HCT116 (cell line): ENCODE measurements around the gene PCDHGC5. TPM values are rescaled to one million over a fixed set of nuclear protein-coding genes. Genes with fewer than 3 reads are reported as not detected.

Source experiments
- ATAC-seq: fragments of 200-7000 bp; cut with Tn5 transposase; 2 replicates; pipeline ENCODE4 v1.9.1; 2020; ENCODE audit warnings: mild to moderate bottlenecking, moderate library complexity
- BruUV-seq: library from RNA; stranded (reverse); fragments of 400-500 nt; replicated peaks from 2 replicates; lab custom pipeline; 2021; lab: Mats Ljungman, UMichigan
- CTCF ChIA-PET: fragments of 300-600 bp; sonication (Branson Sonifier 250); formaldehyde crosslinking; loops from one replicate; lab custom pipeline; 2021; ENCODE audit warnings: antibody characterized with exemption; lab: Charles Lee
- POLR2A ChIA-PET: fragments of 300-600, 350-600 bp; sonication (Branson Sonifier 250); formaldehyde crosslinking; loops from one replicate; lab custom pipeline; 2021; ENCODE audit warnings: antibody characterized with exemption; lab: Charles Lee
- RAD21 ChIA-PET, 2 experiments: fragments of 300-600 bp; sonication (Branson Sonifier 250); formaldehyde crosslinking; loops; one replicate each; lab custom pipeline; 2023; ENCODE audit warnings: low total read pairs in 2 of 2; ENCODE audit not compliant: uncharacterized antibody in 2 of 2, unreplicated experiment in 2 of 2, low non-redundant PET in 1 of 2; lab: Charles Lee
- DNase-seq: peaks from one replicate; pipeline ENCODE4 v3.0.0-alpha.2; 2010; ENCODE audit warnings: low read depth, low spot score
- H2AFZ ChIP-seq: fragments of 200-600 bp; shearing (Covaris generic), sonication (generic); 2 replicates; pipeline ENCODE4 v1.6.1; 2017; ENCODE audit warnings: low read depth, mixed run types, mixed read lengths, antibody characterized with exemption, low read length; ENCODE audit not compliant: poor library complexity, severe bottlenecking
- H3K27ac ChIP-seq: 2 replicates; pipeline ENCODE4 v1.5.1; 2012; ENCODE audit warnings: low read depth, low read length
- H3K27me3 ChIP-seq: fragments of 200-600 bp; sonication (generic); 2 replicates; pipeline ENCODE4 v1.6.1; 2016; ENCODE audit warnings: mixed run types, low read length, mixed read lengths; ENCODE audit not compliant: insufficient read depth
- H3K36me3 ChIP-seq, 2 experiments: fragments of 200-500 bp in 1 of 2; fragments of 200-600 bp in 1 of 2; sonication (Bioruptor generic) in 1 of 2; sonication (generic) in 1 of 2; 2 replicates each; pipeline versions ENCODE4 v1.5.1 to v1.6.1; 2014 to 2016; ENCODE audit warnings: low read length in 2 of 2, inconsistent platforms in 1 of 2, mixed read lengths in 1 of 2, mixed run types in 1 of 2; ENCODE audit not compliant: insufficient read depth in 2 of 2, control insufficient read depth in 1 of 2
- H3K4me1 ChIP-seq, 2 experiments: fragments of 200-600 bp in 1 of 2; sonication (generic) in 1 of 2; 2 replicates each; pipeline versions ENCODE4 v1.5.1 to v1.6.1; 2012 to 2017; ENCODE audit warnings: low read length in 2 of 2, inconsistent platforms in 1 of 2, mild to moderate bottlenecking in 1 of 2, mixed read lengths in 1 of 2, mixed run types in 1 of 2, moderate library complexity in 1 of 2; ENCODE audit not compliant: insufficient read depth in 2 of 2, control insufficient read depth in 1 of 2
- H3K4me2 ChIP-seq: fragments of 200-600 bp; sonication (generic); 2 replicates; pipeline ENCODE4 v1.6.1; 2017; ENCODE audit warnings: mixed run types, low read length, mixed read lengths
- H3K4me3 ChIP-seq, 2 experiments: fragments of 200-600 bp in 1 of 2; sonication (generic) in 1 of 2; replicated peaks in 1 of 2; 2 replicates each; pipeline ENCODE4 v1.5.1; 2011 to 2016; ENCODE audit warnings: low read length in 2 of 2, control low read depth in 1 of 2, low read depth in 1 of 2, mild to moderate bottlenecking in 1 of 2, mixed read lengths in 1 of 2, mixed run types in 1 of 2
- H3K79me2 ChIP-seq: fragments of 200-600 bp; sonication (generic); 2 replicates; pipeline ENCODE4 v1.6.1; 2017; ENCODE audit warnings: mild to moderate bottlenecking, mixed run types, low read length, moderate library complexity, mixed read lengths; ENCODE audit not compliant: insufficient read depth
- H3K9ac ChIP-seq: fragments of 200-600 bp; sonication (generic); 2 replicates; pipeline ENCODE4 v1.6.1; 2016; ENCODE audit warnings: low read length, mixed read lengths
- H3K9me2 ChIP-seq: fragments of 200-600 bp; sonication (generic), shearing (Covaris generic); 2 replicates; pipeline ENCODE4 v1.6.1; 2017; ENCODE audit warnings: mixed run types, mild to moderate bottlenecking, moderate library complexity; ENCODE audit not compliant: insufficient read depth
- H3K9me3 ChIP-seq, 2 experiments: fragments of 200-500 bp in 1 of 2; fragments of 200-600 bp in 1 of 2; sonication (Bioruptor generic) in 1 of 2; sonication (generic) in 1 of 2; 2 replicates each; pipeline ENCODE4 v1.6.1; 2014 to 2017; ENCODE audit warnings: low read length in 2 of 2, mixed read lengths in 2 of 2, inconsistent platforms in 1 of 2, low read depth in 1 of 2, mild to moderate bottlenecking in 1 of 2, mixed run types in 1 of 2, moderate library complexity in 1 of 2; ENCODE audit not compliant: control insufficient read depth in 1 of 2, insufficient read depth in 1 of 2
- H4K20me1 ChIP-seq: fragments of 200-600 bp; sonication (generic), shearing (Covaris generic); 2 replicates; pipeline ENCODE4 v1.6.1; 2017; ENCODE audit warnings: mixed run types, mild to moderate bottlenecking, moderate library complexity; ENCODE audit not compliant: insufficient read depth
- ATF3 ChIP-seq: IDR thresholded peaks from 2 replicates; pipeline ENCODE4 v1.6.1; 2012
- CBX3 ChIP-seq: IDR thresholded peaks from 2 replicates; pipeline ENCODE4 v1.6.1; 2012; ENCODE audit warnings: low read depth
- CEBPB ChIP-seq: IDR thresholded peaks from 2 replicates; pipeline ENCODE4 v1.6.1; 2012; ENCODE audit warnings: low read depth
- CTCF ChIP-seq, 3 experiments: fragments of 200-600 bp in 1 of 3; sonication (generic) in 1 of 3; IDR thresholded peaks in 2 of 3; conservative IDR thresholded peaks in 1 of 3; 2 replicates each; pipeline ENCODE4 v1.5.1; 2012 to 2017; ENCODE audit warnings: low read depth in 2 of 3, low read length in 2 of 3, antibody characterized with exemption in 1 of 3, borderline replicate concordance in 1 of 3, control low read depth in 1 of 3, mild to moderate bottlenecking in 1 of 3, mixed read lengths in 1 of 3, mixed run types in 1 of 3, moderate library complexity in 1 of 3; ENCODE audit not compliant: insufficient read depth in 1 of 3
- EZH2 ChIP-seq: fragments of 200-600 bp; sonication (generic); IDR thresholded peaks from 2 replicates; pipeline ENCODE4 v1.6.1; 2017; ENCODE audit warnings: antibody characterized with exemption, mixed run types
- EZH2phosphoT487 ChIP-seq: fragments of 200-600 bp; IDR thresholded peaks from 2 replicates; pipeline ENCODE4 v1.6.1; 2018; ENCODE audit warnings: antibody characterized with exemption, borderline replicate concordance
- FOSL1 ChIP-seq: IDR thresholded peaks from 2 replicates; pipeline ENCODE4 v1.6.1; 2012; ENCODE audit warnings: low read depth
- MAX ChIP-seq: IDR thresholded peaks from 2 replicates; pipeline ENCODE4 v1.6.1; 2012
- POLR2A ChIP-seq: IDR thresholded peaks from 2 replicates; pipeline ENCODE4 v1.7.0; 2011; ENCODE audit warnings: borderline replicate concordance; ENCODE audit not compliant: insufficient read depth, insufficient read length; ENCODE audit errors: extremely low read depth
- RAD21 ChIP-seq: IDR thresholded peaks from 2 replicates; pipeline ENCODE4 v1.6.1; 2012; ENCODE audit warnings: low read depth, mild to moderate bottlenecking
- REST ChIP-seq: IDR thresholded peaks from 2 replicates; pipeline ENCODE4 v1.6.1; 2012; ENCODE audit warnings: low read depth
- SIN3A ChIP-seq: IDR thresholded peaks from 2 replicates; pipeline ENCODE4 v1.6.1; 2012; ENCODE audit warnings: low read depth
- SP1 ChIP-seq: IDR thresholded peaks from 2 replicates; pipeline ENCODE4 v1.6.1; 2012; ENCODE audit warnings: low read depth
- SRF ChIP-seq: IDR thresholded peaks from 2 replicates; pipeline ENCODE4 v1.6.1; 2012; ENCODE audit warnings: low read depth
- TCF7L2 ChIP-seq: IDR thresholded peaks from 2 replicates; pipeline ENCODE4 v1.7.0; 2011; ENCODE audit warnings: borderline replicate concordance, inconsistent platforms; ENCODE audit not compliant: insufficient read depth, insufficient read length; ENCODE audit errors: extremely low read depth
- YY1 ChIP-seq: IDR thresholded peaks from 2 replicates; pipeline ENCODE4 v1.6.1; 2011; ENCODE audit warnings: low read length, low read depth, moderate library complexity, mild to moderate bottlenecking; ENCODE audit not compliant: insufficient replicate concordance; ENCODE audit errors: extremely low read depth
- ZBTB33 ChIP-seq: IDR thresholded peaks from 2 replicates; pipeline ENCODE4 v1.6.1; 2011; ENCODE audit warnings: mild to moderate bottlenecking, low read length, moderate library complexity; ENCODE audit not compliant: insufficient replicate concordance; ENCODE audit errors: extremely low read depth
- ZFX ChIP-seq: fragments of 450-650 bp; IDR thresholded peaks from 2 replicates; pipeline ENCODE4 v1.6.1; 2017
- ZNF274 ChIP-seq: fragments of 200-500 bp; sonication (Bioruptor generic); IDR thresholded peaks from 2 replicates; pipeline ENCODE4 v1.6.1; 2014; ENCODE audit warnings: mild to moderate bottlenecking, low read depth, low read length, inconsistent platforms
- intact Hi-C: fragments of 100-400 bp; cut with micrococcal nuclease; formaldehyde crosslinking; loops from 2 replicates; pipeline ENCODE4 v1.10.0; 2022
- total RNA-seq: library from RNA; stranded (reverse); gene quantifications from one replicate; pipeline ENCODE4 v1.2.1, GENCODE V29; 2021; ENCODE audit not compliant: unreplicated experiment

PCDHGC5 gene
- total RNA-seq, 1 experiment from 2014 or later = not detected

- H3K4me2 ChIP-seq = no peak overlapping the region
- no peaks in the 10 kb centered on the region for H3K79me2 ChIP-seq
- H4K20me1 ChIP-seq = no peaks in the 10 kb centered on the region
- ChIA-PET POLR2A (no interaction called here), RAD21 (no interaction called here), CTCF (interaction anchor here (0.6 to 1.3 kb wide), 4 partner anchors 9 to 30 kb away, joined by 3 to 5 read pairs (median 4); no protein-coding TSS in a partner anchor)
- DNase-seq (no peak), ATAC-seq (no peak)
- no peak for TF ChIP-seq SRF
- TF ChIP-seq SIN3A = no peak
- TF ChIP-seq EZH2phosphoT487 = no peak
- no peak for TF ChIP-seq SP1
- TF ChIP-seq RAD21 = no peak
- no peak for TF ChIP-seq MAX
- no peak for TF ChIP-seq YY1
- no peak for TF ChIP-seq ZFX
- no peak for TF ChIP-seq ATF3
- TF ChIP-seq ZBTB33 = no peak
- no peak for TF ChIP-seq REST
- TF ChIP-seq CBX3 = no peak
- TF ChIP-seq POLR2A = no peak
- TF ChIP-seq ZNF274 = no peak
- no peak for TF ChIP-seq CTCF (IDR thresholded peaks at IDR 0.05 in 2 of 3, conservative IDR thresholded peaks at IDR 0.05 in 1 of 3; ENCODE audit: borderline replicate concordance in 1 of 3, insufficient read depth in 1 of 3, low read depth in 2 of 3, low read length in 2 of 3)
- TF ChIP-seq TCF7L2 = no peak
- no peak for TF ChIP-seq FOSL1
- no peak for TF ChIP-seq EZH2
- TF ChIP-seq CEBPB = no peak
- no TSS peak for BruUV-seq
- no peaks in the 10 kb centered on the region for H3K9me3 ChIP-seq
- no peak overlapping the region for H2AFZ ChIP-seq
- H3K4me3 ChIP-seq = no peak overlapping the region
- peaks cover 9 to 25% of the 10 kb centered on the region in 2 experiments; a peak in 3 of 4 replicates for H3K36me3 ChIP-seq
- H3K27me3 ChIP-seq = no peaks in the 10 kb centered on the region
- intact Hi-C loops = no loop called here
- H3K9ac ChIP-seq = no peak overlapping the region
- H3K9me2 ChIP-seq = no peaks in the 10 kb centered on the region
- no peaks in the 10 kb centered on the region for H3K4me1 ChIP-seq
- no peak overlapping the region for H3K27ac ChIP-seq
These were observed 45.0 kb downstream of the PCDHGC5 start for GRCh38 chr5:141533897-141534296.
